ENCODE measurements around the gene TMEM86B.

The TMEM86B gene

GRCh38 chr19:55228403-55229031 is at the start of gene TMEM86B:
TMEM86B (minus strand) TSS chr19:55228763; CDS start chr19:55228741, 22 bp downstream.
- no peak for TF ChIP-seq MAX (IDR thresholded peaks at IDR 0.05)
- no peak for TF ChIP-seq TAF1 (IDR thresholded peaks at IDR 0.05; ENCODE audit: low read depth)
- no peak for TF ChIP-seq EGR1 (IDR thresholded peaks at IDR 0.05)
- no peak for TF ChIP-seq REST (IDR thresholded peaks at IDR 0.05; ENCODE audit: low read depth)
- TF ChIP-seq FOXM1 (IDR thresholded peaks at IDR 0.05; ENCODE audit: borderline replicate concordance, low read depth) = no peak
- no peak for TF ChIP-seq YY1 (IDR thresholded peaks at IDR 0.05; ENCODE audit: low read depth)

- TF ChIP-seq CREB1 (IDR thresholded peaks at IDR 0.05; ENCODE audit: low read depth) = no peak
- no peak for TF ChIP-seq MAX (IDR thresholded peaks at IDR 0.05)
- no peak for TF ChIP-seq USF1 (IDR thresholded peaks at IDR 0.05)
- TF ChIP-seq NFIC (IDR thresholded peaks at IDR 0.05) = no peak
- TF ChIP-seq YY1 (IDR thresholded peaks at IDR 0.05; ENCODE audit: low read depth) = no peak
These were observed 48.9 kb upstream of the TMEM86B start for GRCh38 chr19:55277494-55277893.

- TF ChIP-seq RAD21 (IDR thresholded peaks at IDR 0.05; ENCODE audit: low read depth) = no peak
- TF ChIP-seq USF1 (IDR thresholded peaks at IDR 0.05) = no peak
- no peak for TF ChIP-seq FOXM1 (IDR thresholded peaks at IDR 0.05; ENCODE audit: borderline replicate concordance, low read depth)
- TF ChIP-seq ZBTB7A (IDR thresholded peaks at IDR 0.05; ENCODE audit: low read depth) = no peak
- no peak for TF ChIP-seq YY1 (IDR thresholded peaks at IDR 0.05; ENCODE audit: low read depth)
- TF ChIP-seq NFIC (IDR thresholded peaks at IDR 0.05) = no peak
- no peak for TF ChIP-seq CEBPB (IDR thresholded peaks at IDR 0.05)
- no peak for TF ChIP-seq EP300 (IDR thresholded peaks at IDR 0.05; ENCODE audit: borderline replicate concordance)
- no peak for TF ChIP-seq EGR1 (IDR thresholded peaks at IDR 0.05)
- no peak for TF ChIP-seq TEAD4 (IDR thresholded peaks at IDR 0.05)
- no peak for TF ChIP-seq CREB1 (IDR thresholded peaks at IDR 0.05; ENCODE audit: low read depth)
- TF ChIP-seq TCF12 (IDR thresholded peaks at IDR 0.05; ENCODE audit: low read depth) = no peak
- no peak for TF ChIP-seq REST (IDR thresholded peaks at IDR 0.05; ENCODE audit: low read depth)
- no peak for TF ChIP-seq MAX (IDR thresholded peaks at IDR 0.05)
- TF ChIP-seq TAF1 (IDR thresholded peaks at IDR 0.05; ENCODE audit: low read depth) = no peak
These were observed 48.3 kb upstream of the TMEM86B start for GRCh38 chr19:55276720-55277430.

- TF ChIP-seq TAF1 (IDR thresholded peaks at IDR 0.05; ENCODE audit: low read depth) (no peak), USF1 (IDR thresholded peaks at IDR 0.05) (no peak), FOXM1 (IDR thresholded peaks at IDR 0.05; ENCODE audit: borderline replicate concordance, low read depth) (no peak), TCF12 (IDR thresholded peaks at IDR 0.05; ENCODE audit: low read depth) (no peak), EP300 (IDR thresholded peaks at IDR 0.05; ENCODE audit: borderline replicate concordance) (no peak), TEAD4 (IDR thresholded peaks at IDR 0.05) (no peak), EGR1 (IDR thresholded peaks at IDR 0.05) (no peak), RAD21 (IDR thresholded peaks at IDR 0.05; ENCODE audit: low read depth) (no peak), YY1 (IDR thresholded peaks at IDR 0.05; ENCODE audit: low read depth) (no peak), NFIC (IDR thresholded peaks at IDR 0.05) (no peak), REST (IDR thresholded peaks at IDR 0.05; ENCODE audit: low read depth) (no peak), ZBTB7A (IDR thresholded peaks at IDR 0.05; ENCODE audit: low read depth) (no peak), MAX (IDR thresholded peaks at IDR 0.05) (no peak), CREB1 (IDR thresholded peaks at IDR 0.05; ENCODE audit: low read depth) (no peak), CEBPB (IDR thresholded peaks at IDR 0.05) (no peak)
These were observed 47.5 kb upstream of the TMEM86B start for GRCh38 chr19:55275851-55276719.

Data from Ishikawa (cell line).